ENCODE data around the gene UAP1L1. TPM values are rescaled to one million over a fixed set of nuclear protein-coding genes. Genes with fewer than 3 reads are reported as not detected.

Gene UAP1L1
- total RNA-seq, 1 donor from 2014 or later: 34.2 TPM

DNA sequence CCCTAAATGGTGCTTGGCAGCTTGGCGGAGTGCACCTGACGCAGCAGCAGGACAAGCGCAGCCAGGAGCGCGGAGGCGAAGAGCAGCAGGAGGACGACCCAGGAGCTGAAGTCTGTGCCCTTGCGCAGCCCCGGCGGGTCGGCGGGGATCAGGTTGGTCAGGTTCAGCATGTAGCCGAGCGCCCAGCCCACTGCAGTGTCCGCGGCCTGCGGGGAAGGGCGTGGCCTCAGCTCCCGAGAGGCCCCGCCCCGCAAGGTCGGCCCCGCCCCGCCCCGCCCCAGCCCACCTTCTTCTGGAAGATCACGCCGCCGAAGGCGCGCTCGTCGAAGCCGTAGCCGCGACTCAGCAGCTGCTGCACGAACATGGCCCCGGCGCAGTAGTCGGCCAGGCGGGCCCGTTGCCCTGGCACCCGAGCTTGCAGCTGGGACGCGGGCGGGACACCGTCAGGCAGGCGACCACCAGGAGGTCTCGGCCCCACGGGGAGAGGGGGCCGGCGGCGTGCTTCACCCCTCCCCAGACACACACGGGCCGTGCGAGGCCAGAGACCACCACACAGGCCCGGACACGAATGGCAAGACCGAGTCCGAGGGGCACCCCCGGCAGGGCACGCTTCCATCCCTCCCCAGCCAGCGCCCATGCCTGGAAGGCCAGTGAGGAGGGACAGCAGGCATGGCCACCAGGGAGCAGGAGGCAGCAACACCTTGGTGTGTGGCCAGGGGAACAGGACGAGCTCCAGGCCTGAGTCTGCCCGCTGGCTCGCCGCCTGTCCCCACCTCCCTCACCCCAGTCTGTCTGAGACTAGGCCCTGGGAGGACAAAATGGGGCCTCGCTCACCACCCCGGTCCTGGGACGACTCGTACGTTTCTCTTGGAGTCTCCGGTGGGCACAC, 28.4 kb upstream of the UAP1L1 start:
- peaks cover 10% of the 10 kb centered on the region for H3K4me1 Mint-ChIP-seq (ENCODE audit: unreplicated experiment)
- no peak for TF ChIP-seq CTCF (IDR thresholded peaks at IDR 0.05)
- H3K36me3 Mint-ChIP-seq (ENCODE audit: unreplicated experiment): no peaks in the 10 kb centered on the region
- no peak for DNase-seq (ENCODE audit: extremely low spot score, unreplicated experiment)
- no peak overlapping the region for H3K4me3 Mint-ChIP-seq (ENCODE audit: unreplicated experiment)
- H3K9me3 Mint-ChIP-seq (ENCODE audit: unreplicated experiment): no peaks in the 10 kb centered on the region
- H3K27me3 Mint-ChIP-seq (ENCODE audit: unreplicated experiment): peaks cover 17% of the 10 kb centered on the region
- H3K27ac Mint-ChIP-seq (ENCODE audit: unreplicated experiment): no peak overlapping the region

GRCh38 chr9:137049544-137050449, 27.5 kb upstream of the UAP1L1 start:
- no peak overlapping the region for H3K27ac Mint-ChIP-seq (ENCODE audit: unreplicated experiment)
- no peaks in the 10 kb centered on the region for H3K9me3 Mint-ChIP-seq (ENCODE audit: unreplicated experiment)
- peak; percentile 65 for TF ChIP-seq CTCF (IDR thresholded peaks at IDR 0.05)
- peaks cover 17% of the 10 kb centered on the region for H3K27me3 Mint-ChIP-seq (ENCODE audit: unreplicated experiment)
- H3K4me3 Mint-ChIP-seq (ENCODE audit: unreplicated experiment): no peak overlapping the region
- no peaks in the 10 kb centered on the region for H3K36me3 Mint-ChIP-seq (ENCODE audit: unreplicated experiment)
- peaks cover 10% of the 10 kb centered on the region for H3K4me1 Mint-ChIP-seq (ENCODE audit: unreplicated experiment)
- DNase-seq (ENCODE audit: extremely low spot score, unreplicated experiment): no peak

DNA sequence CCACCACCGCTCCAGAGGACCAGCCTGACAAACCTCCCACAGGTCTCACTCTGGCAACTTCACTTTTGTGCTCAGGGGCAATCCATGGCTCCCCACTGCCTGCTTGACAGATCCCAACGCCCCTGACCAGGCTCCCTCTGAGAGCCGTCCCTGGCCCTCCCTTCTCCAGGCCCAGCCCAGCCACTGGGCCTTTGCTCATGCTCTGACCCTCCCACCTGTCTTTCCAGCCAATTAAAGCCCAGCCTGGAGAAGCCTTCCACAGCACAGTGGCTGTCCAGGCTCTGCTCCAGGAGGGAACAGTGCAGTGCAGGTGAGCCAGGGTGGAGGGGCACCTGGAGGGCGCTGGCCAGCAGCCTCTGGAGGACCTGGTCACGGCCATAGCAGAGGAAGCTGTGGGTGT, 26.7 kb upstream of the UAP1L1 start:
- no peak overlapping the region for H3K27ac Mint-ChIP-seq (ENCODE audit: unreplicated experiment)
- peaks cover 13% of the 10 kb centered on the region for H3K4me1 Mint-ChIP-seq (ENCODE audit: unreplicated experiment)
- no peaks in the 10 kb centered on the region for H3K9me3 Mint-ChIP-seq (ENCODE audit: unreplicated experiment)
- TF ChIP-seq CTCF (IDR thresholded peaks at IDR 0.05): no peak
- H3K36me3 Mint-ChIP-seq (ENCODE audit: unreplicated experiment): no peaks in the 10 kb centered on the region
- no peak overlapping the region for H3K4me3 Mint-ChIP-seq (ENCODE audit: unreplicated experiment)
- DNase-seq (ENCODE audit: extremely low spot score, unreplicated experiment): no peak
- peaks cover 17% of the 10 kb centered on the region for H3K27me3 Mint-ChIP-seq (ENCODE audit: unreplicated experiment)

DNA sequence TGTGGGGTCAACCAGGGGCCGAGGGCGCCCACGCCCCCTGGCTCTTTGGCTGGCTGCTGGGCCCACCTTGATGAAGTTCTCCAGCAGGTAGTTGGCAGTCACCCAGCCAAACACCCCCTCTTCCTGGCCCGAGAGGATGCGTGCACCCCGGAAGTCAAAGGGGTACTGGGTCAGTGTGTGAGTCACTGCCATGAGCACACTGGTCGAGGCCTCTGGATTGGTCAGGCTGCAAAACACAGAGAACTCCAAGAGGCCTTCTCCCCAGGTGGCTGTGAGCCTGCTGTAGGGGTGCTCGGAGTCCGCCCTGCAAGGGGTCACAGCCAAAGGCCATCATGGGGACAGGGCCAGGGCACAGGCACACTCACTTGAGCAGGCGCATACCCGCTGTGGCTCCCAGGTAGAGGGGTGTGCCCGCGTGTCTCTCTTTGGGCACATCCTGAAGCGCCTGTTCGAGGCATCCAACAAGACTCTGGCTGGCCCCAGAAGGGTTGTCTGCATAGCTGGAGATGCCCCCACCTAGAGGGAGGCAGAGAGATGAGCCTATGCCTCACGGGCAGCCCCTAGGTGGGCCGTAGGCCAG, 26.1 kb upstream of the UAP1L1 start:
- H3K4me1 Mint-ChIP-seq (ENCODE audit: unreplicated experiment): peaks cover 17% of the 10 kb centered on the region
- H3K9me3 Mint-ChIP-seq (ENCODE audit: unreplicated experiment): no peaks in the 10 kb centered on the region
- no peak for TF ChIP-seq CTCF (IDR thresholded peaks at IDR 0.05)
- no peak overlapping the region for H3K27ac Mint-ChIP-seq (ENCODE audit: unreplicated experiment)
- H3K27me3 Mint-ChIP-seq (ENCODE audit: unreplicated experiment): peaks cover 17% of the 10 kb centered on the region
- no peak overlapping the region for H3K4me3 Mint-ChIP-seq (ENCODE audit: unreplicated experiment)
- DNase-seq (ENCODE audit: extremely low spot score, unreplicated experiment): no peak
- H3K36me3 Mint-ChIP-seq (ENCODE audit: unreplicated experiment): no peaks in the 10 kb centered on the region
